H1 (cell line): ENCODE results near the gene DOK7. TPM values are rescaled to one million over a fixed set of nuclear protein-coding genes. Genes with fewer than 3 reads are reported as not detected.

Experiments
- CTCF ChIA-PET: fragments of 300-600 bp; sonication (Branson Sonifier 250); formaldehyde crosslinking; loops from one replicate; lab custom pipeline; 2021; ENCODE audit not compliant: partially characterized antibody; lab: Charles Lee
- POLR2A ChIA-PET: fragments of 300-600 bp; sonication (Branson Sonifier 250); formaldehyde crosslinking; loops from one replicate; lab custom pipeline; 2021; ENCODE audit warnings: inconsistent platforms; ENCODE audit not compliant: partially characterized antibody; lab: Charles Lee
- DNase-seq, 2 experiments: peaks; one replicate each; pipeline versions ENCODE4 v3.0.0 to v3.0.0-alpha.2; 2010 to 2022; ENCODE audit warnings: low spot score in 2 of 2, low read depth in 1 of 2, mixed read lengths in 1 of 2
- FAIRE-seq: peaks from 2 replicates; lab custom pipeline; 2011; peaks lifted over from hg19 to GRCh38; lab: Jason Lieb, UNC
- H2AFZ ChIP-seq: 2 replicates; pipeline ENCODE4 v1.8.1; 2012; ENCODE audit warnings: low read length, inconsistent platforms
- H2AK5ac ChIP-seq: 2 replicates; pipeline ENCODE4 v1.6.1; 2013; ENCODE audit warnings: low read depth, low read length
- H2BK120ac ChIP-seq: replicated peaks from 2 replicates; pipeline ENCODE3; 2013; ENCODE audit warnings: low read depth, low read length, inconsistent platforms
- H2BK12ac ChIP-seq: 2 replicates; pipeline ENCODE4 v1.6.1; 2013; ENCODE audit warnings: low read depth, low read length
- H2BK15ac ChIP-seq: 2 replicates; pipeline ENCODE4 v1.6.1; 2013; ENCODE audit warnings: low read length
- H2BK20ac ChIP-seq: 2 replicates; pipeline ENCODE4 v1.6.1; 2013; ENCODE audit warnings: low read length
- H2BK5ac ChIP-seq: 2 replicates; pipeline ENCODE4 v1.6.1; 2013; ENCODE audit warnings: low read depth, low read length
- H3K14ac ChIP-seq: 2 replicates; pipeline ENCODE4 v1.6.1; 2013; ENCODE audit warnings: inconsistent platforms; ENCODE audit not compliant: insufficient read length
- H3K18ac ChIP-seq: 2 replicates; pipeline ENCODE4 v1.6.1; 2013; ENCODE audit warnings: low read length; ENCODE audit errors: extremely low read depth
- H3K23ac ChIP-seq: 2 replicates; pipeline ENCODE4 v1.6.1; 2013; ENCODE audit warnings: inconsistent platforms; ENCODE audit not compliant: insufficient read length
- H3K23me2 ChIP-seq: 2 replicates; pipeline ENCODE4 v1.6.1; 2013; ENCODE audit warnings: low read depth, low read length
- H3K27ac ChIP-seq: 2 replicates; pipeline ENCODE4 v1.6.1; 2011; ENCODE audit warnings: low read depth, low read length, inconsistent platforms
- H3K27me3 ChIP-seq, 4 experiments: replicated peaks in 1 of 4; 1 replicate in 1 of 4; 2 replicates in 3 of 4; pipeline versions ENCODE4 v1.6.1 to v1.8.1; 2011 to 2013; ENCODE audit warnings: low read length in 3 of 4, mild to moderate bottlenecking in 3 of 4, inconsistent platforms in 2 of 4, mixed read lengths in 2 of 4, moderate library complexity in 1 of 4; ENCODE audit not compliant: control insufficient read depth in 3 of 4, insufficient read depth in 3 of 4; ENCODE audit errors: extremely low read depth in 1 of 4
- H3K36me3 ChIP-seq, 4 experiments: 2 replicates each; pipeline versions ENCODE4 v1.6.1 to v1.8.1; 2011 to 2013; ENCODE audit warnings: mild to moderate bottlenecking in 4 of 4, low read length in 3 of 4, moderate library complexity in 2 of 4, control low read depth in 1 of 4, inconsistent platforms in 1 of 4; ENCODE audit not compliant: insufficient read depth in 4 of 4, control insufficient read depth in 2 of 4
- H3K4ac ChIP-seq: replicated peaks from 2 replicates; pipeline ENCODE3; 2013; ENCODE audit warnings: low read length, low read depth, mixed read lengths, inconsistent platforms; ENCODE audit not compliant: insufficient read length
- H3K4me1 ChIP-seq, 4 experiments: replicated peaks in 1 of 4; 1 replicate in 1 of 4; 2 replicates in 3 of 4; pipeline versions ENCODE4 v1.6.1 to v1.8.1; 2011 to 2013; ENCODE audit warnings: low read length in 3 of 4, inconsistent platforms in 2 of 4, mixed read lengths in 1 of 4; ENCODE audit not compliant: insufficient read depth in 4 of 4, control insufficient read depth in 3 of 4
- H3K4me2 ChIP-seq, 2 experiments: 2 replicates each; pipeline versions ENCODE4 v1.6.1 to v1.8.1; 2011 to 2013; ENCODE audit warnings: low read depth in 2 of 2, low read length in 2 of 2, control low read depth in 1 of 2, inconsistent platforms in 1 of 2, mild to moderate bottlenecking in 1 of 2; ENCODE audit not compliant: insufficient read depth in 1 of 2
- H3K4me3 ChIP-seq, 4 experiments: fragments of 200-600, 300-600 bp in 1 of 4; sonication (generic), shearing (Covaris generic), sonication (Bioruptor Twin) in 1 of 4; 2 replicates each; pipeline versions ENCODE4 v1.5.1 to v1.8.1; 2011 to 2016; ENCODE audit warnings: low read length in 4 of 4, low read depth in 3 of 4, control low read depth in 2 of 4, inconsistent platforms in 2 of 4, mild to moderate bottlenecking in 2 of 4, mixed read lengths in 1 of 4, moderate library complexity in 1 of 4; ENCODE audit not compliant: insufficient read depth in 2 of 4; ENCODE audit errors: extremely low read depth in 1 of 4
- H3K56ac ChIP-seq: replicated peaks from 2 replicates; pipeline ENCODE3; 2013; ENCODE audit warnings: low read depth, mild to moderate bottlenecking, mixed read lengths, low read length, inconsistent platforms; ENCODE audit not compliant: insufficient read length
- H3K79me1 ChIP-seq: 2 replicates; pipeline ENCODE4 v1.6.1; 2013; ENCODE audit warnings: low read depth, low read length, control low read depth
- H3K79me2 ChIP-seq, 2 experiments: 2 replicates each; pipeline versions ENCODE4 v1.6.1 to v1.8.1; 2012 to 2013; ENCODE audit warnings: low read length in 2 of 2, mild to moderate bottlenecking in 2 of 2, inconsistent platforms in 1 of 2; ENCODE audit not compliant: insufficient read depth in 2 of 2, control insufficient read depth in 1 of 2
- H3K9ac ChIP-seq, 4 experiments: replicated peaks in 1 of 4; 1 replicate in 1 of 4; 2 replicates in 3 of 4; pipeline versions ENCODE4 v1.6.1 to v1.8.1; 2011 to 2013; ENCODE audit warnings: low read depth in 3 of 4, low read length in 3 of 4, control low read depth in 2 of 4, mild to moderate bottlenecking in 2 of 4, moderate library complexity in 2 of 4, inconsistent platforms in 1 of 4; ENCODE audit errors: extremely low read depth in 1 of 4
- H3K9me3 ChIP-seq, 2 experiments: 2 replicates each; pipeline versions ENCODE4 v1.6.1 to v1.8.1; 2012 to 2013; ENCODE audit warnings: mild to moderate bottlenecking in 2 of 2, moderate library complexity in 2 of 2, control low read depth in 1 of 2, inconsistent platforms in 1 of 2, low read depth in 1 of 2, low read length in 1 of 2, mixed read lengths in 1 of 2; ENCODE audit not compliant: insufficient read depth in 2 of 2
- H4K20me1 ChIP-seq, 2 experiments: replicated peaks in 1 of 2; 2 replicates each; pipeline versions ENCODE3 to v1.8.1; 2011 to 2013; ENCODE audit warnings: inconsistent platforms in 2 of 2, low read length in 2 of 2, mild to moderate bottlenecking in 1 of 2; ENCODE audit not compliant: insufficient read depth in 2 of 2, control insufficient read depth in 1 of 2
- H4K5ac ChIP-seq: 2 replicates; pipeline ENCODE4 v1.6.1; 2013; ENCODE audit warnings: low read length, low read depth, mixed read lengths, inconsistent platforms; ENCODE audit not compliant: insufficient read length
- H4K8ac ChIP-seq: 2 replicates; pipeline ENCODE4 v1.8.0; 2013; ENCODE audit warnings: mild to moderate bottlenecking, moderate library complexity, low read length, inconsistent platforms; ENCODE audit not compliant: insufficient read depth; ENCODE audit errors: extremely low read depth
- H4K91ac ChIP-seq: replicated peaks from 2 replicates; pipeline ENCODE3; 2013; ENCODE audit warnings: low read length, mixed read lengths, inconsistent platforms; ENCODE audit not compliant: insufficient read length
- EGR1 ChIP-seq: IDR thresholded peaks from 2 replicates; pipeline ENCODE4 v1.6.1; 2011; ENCODE audit warnings: low read depth, low read length, borderline replicate concordance
- HDAC2 ChIP-seq, 2 experiments: fragments of 300-600 bp in 1 of 2; sonication (generic) in 1 of 2; IDR thresholded peaks; 2 replicates each; pipeline ENCODE4 v1.6.1; 2011 to 2012; ENCODE audit warnings: low read depth in 2 of 2, low read length in 2 of 2, mild to moderate bottlenecking in 2 of 2, moderate library complexity in 2 of 2, borderline replicate concordance in 1 of 2, inconsistent platforms in 1 of 2
- JUN ChIP-seq: IDR thresholded peaks from 2 replicates; pipeline ENCODE4 v1.6.1; 2011; ENCODE audit warnings: low read depth, mild to moderate bottlenecking, improper control_type of control experiment, low read length
- JUND ChIP-seq: IDR thresholded peaks from 2 replicates; pipeline ENCODE4 v1.6.1; 2011; ENCODE audit warnings: mild to moderate bottlenecking, improper control_type of control experiment, low read length
- MAFK ChIP-seq: IDR thresholded peaks from 2 replicates; pipeline ENCODE4 v1.6.1; 2012; ENCODE audit warnings: low read depth, mild to moderate bottlenecking, improper control_type of control experiment, low read length
- RNF2 ChIP-seq: fragments of 200-900, 300-1000 bp; sonication (generic); IDR thresholded peaks from 2 replicates; pipeline ENCODE4 v1.7.1; 2016; ENCODE audit warnings: borderline replicate concordance, low read depth, mild to moderate bottlenecking, antibody characterized with exemption, low read length; ENCODE audit not compliant: poor library complexity, severe bottlenecking; ENCODE audit errors: missing control alignments
- SUZ12 ChIP-seq: fragments of 200-600 bp; sonication (generic); IDR thresholded peaks from 2 replicates; pipeline ENCODE4 v1.6.1; 2012; ENCODE audit warnings: mild to moderate bottlenecking, inconsistent platforms, low read length, moderate library complexity, mixed read lengths
- TCF12 ChIP-seq: IDR thresholded peaks from 2 replicates; pipeline ENCODE4 v1.6.1; 2011; ENCODE audit warnings: low read depth, mild to moderate bottlenecking, low read length
- WGBS, 2 experiments: shearing (Covaris generic) in 1 of 2; methylation state at CpG; one replicate each; pipeline versions ENCODE4 v1.1.6 to v1.1.7; 2013 to 2015; ENCODE audit warnings: low lambda C conversion rate in 2 of 2, mixed read lengths in 2 of 2, inconsistent platforms in 1 of 2, low coverage in 1 of 2, missing lambda C conversion rate in 1 of 2; ENCODE audit not compliant: insufficient replicate concordance in 2 of 2, insufficient coverage in 1 of 2, insufficient read length in 1 of 2; ENCODE audit errors: extremely low coverage in 1 of 2, missing lambda C conversion rate in 1 of 2; 5-methylcytosine and 5-hydroxymethylcytosine counted together
- polyA plus RNA-seq, 7 experiments: library from polyadenylated mRNA; depleted of rRNA in 3 of 7; stranded (reverse) in 5 of 7; unstranded in 2 of 7; fragments of >200 nt in 5 of 7; fragments of 200-250 nt in 2 of 7; gene quantifications; 1 replicate in 5 of 7; 2 replicates in 1 of 7; 4 replicates in 1 of 7; pipeline versions ENCODE4 v1.2.1 to v1.2.3, GENCODE V29; 2011 to 2013; ENCODE audit warnings: missing spikeins in 2 of 7, mixed read lengths in 2 of 7
- total RNA-seq: library from RNA; stranded (reverse); fragmentation: NEBNext Ultra II Directional; extraction: Animal tissue kit (Norgen Biotek cat#: 25700); gene quantifications from 2 replicates; pipeline ENCODE4 v1.2.1, GENCODE V29; 2021

DOK7 gene
- total and polyA plus RNA-seq, 2 of the 8 experiments (the other 6 are each of a cell fraction or from before 2014, with no cell fraction given) = 0.32 TPM; not detected in 1

- Histone ChIP-seq H4K20me1 (no peaks in the 10 kb centered on the region), H3K9ac (no peak overlapping the region), H3K4ac (no peak overlapping the region), H3K4me1 (peaks cover 0 to 5% (median 2%) of the 10 kb centered on the region in 4 experiments; a peak in 3 of 7 replicates), H3K56ac (no peak overlapping the region), H2BK12ac (no peak overlapping the region), H4K91ac (no peak overlapping the region), H2BK15ac (no peak overlapping the region), H4K8ac (no peak overlapping the region), H3K36me3 (no peaks in the 10 kb centered on the region), H3K9me3 (no peaks in the 10 kb centered on the region), H2BK5ac (no peak overlapping the region), H2BK120ac (no peak overlapping the region), H2AK5ac (no peak overlapping the region), H3K79me2 (no peaks in the 10 kb centered on the region), H3K27me3 (no peaks in the 10 kb centered on the region; a peak in 1 of 7 replicates), H3K79me1 (no peaks in the 10 kb centered on the region), H3K4me3 (no peak overlapping the region), H2BK20ac (no peak overlapping the region), H3K14ac (no peak overlapping the region), H3K18ac (no peak overlapping the region), H3K23me2 (no peaks in the 10 kb centered on the region), H3K23ac (no peak overlapping the region), H3K4me2 (no peak overlapping the region), H4K5ac (no peak overlapping the region), H2AFZ (no peak overlapping the region), H3K27ac (no peak overlapping the region)
- FAIRE-seq (no peak), DNase-seq (no peak)
- POLR2A ChIA-PET = no interaction called here
- TF ChIP-seq TCF12 (no peak), HDAC2 (IDR thresholded peaks at IDR 0.05; ENCODE audit: borderline replicate concordance in 1 of 2, low read depth in 2 of 2, low read length in 2 of 2) (no peak), JUN (no peak), RNF2 (no peak), JUND (no peak), MAFK (no peak), EGR1 (no peak), SUZ12 (no peak)
- WGBS, 2 experiments = 87% methylated on average over 8 of the region's 10 CpGs; no CpG with 5 or more reads in 1 of the 2 experiments
- CTCF ChIA-PET = interaction anchor here (0.6 to 11.6 kb wide), 7 partner anchors 9 to 93 kb away, joined by 3 to 152 read pairs (median 8); no protein-coding TSS in a partner anchor
Observed at GRCh38 chr4:3438847-3439180, 24.3 kb upstream of the DOK7 start.
